Skeletal muscle tissue (tissue), 4 donors: Measurements from ENCODE around the gene ELMO3. TPM values are rescaled to one million over a fixed set of nuclear protein-coding genes. Genes with fewer than 3 reads are reported as not detected.
A peak's percentile ranks its signal among the peaks of the same experiment; 100 is the strongest.

Experiments used
- H3K27ac ChIP-seq: one replicate; pipeline ENCODE4 v1.7.0; 2013; ENCODE audit warnings: mild to moderate bottlenecking, low read depth, low read length, inconsistent platforms
- H3K27me3 ChIP-seq, 3 donors: one replicate each; pipeline ENCODE4 v1.7.0; 2013; ENCODE audit warnings: low read length in 3 of 3; ENCODE audit not compliant: control insufficient read depth in 3 of 3, insufficient read depth in 3 of 3
- H3K36me3 ChIP-seq, 3 donors: one replicate each; pipeline ENCODE4 v1.7.0; 2013; ENCODE audit warnings: low read length in 3 of 3; ENCODE audit not compliant: control insufficient read depth in 3 of 3, insufficient read depth in 3 of 3
- H3K4me1 ChIP-seq, 3 donors: one replicate each; pipeline ENCODE4 v1.7.0; 2013; ENCODE audit warnings: low read length in 3 of 3, mild to moderate bottlenecking in 3 of 3; ENCODE audit not compliant: control insufficient read depth in 3 of 3, insufficient read depth in 3 of 3
- H3K4me3 ChIP-seq, 3 donors: one replicate each; pipeline ENCODE4 v1.7.0; 2013; ENCODE audit warnings: low read length in 3 of 3
- H3K9ac ChIP-seq, 3 donors: one replicate each; pipeline ENCODE4 v1.7.0; 2013; ENCODE audit warnings: low read length in 3 of 3, mild to moderate bottlenecking in 3 of 3, moderate library complexity in 2 of 3, low read depth in 1 of 3
- H3K9me3 ChIP-seq, 3 donors: one replicate each; pipeline ENCODE4 v1.7.0; 2013; ENCODE audit warnings: low read length in 3 of 3; ENCODE audit not compliant: control insufficient read depth in 3 of 3
- total RNA-seq: library from RNA; depleted of rRNA; stranded (reverse); fragments of >200 nt; gene quantifications from one replicate; pipeline ENCODE4 v1.2.3, GENCODE V29; 2014
- donor health status: Osteomylitis.

The ELMO3 gene
- total RNA-seq, 1 donor from 2014 or later = not detected

- no peak overlapping the region for H3K9ac ChIP-seq
- no peaks in the 10 kb centered on the region for H3K27me3 ChIP-seq
- no peak overlapping the region for H3K27ac ChIP-seq
- H3K4me1 ChIP-seq = peaks cover 36 to 42% (median 41%) of the 10 kb centered on the region in 3 donors
- peaks cover 0 to 3% (median 2%) of the 10 kb centered on the region in 3 donors for H3K36me3 ChIP-seq
- H3K4me3 ChIP-seq = no peak overlapping the region
- no peaks in the 10 kb centered on the region for H3K9me3 ChIP-seq
Measured at GRCh38 chr16:67188323-67188722, 10.6 kb upstream of the ELMO3 start.

GRCh38 chr16:67188798-67189197 is 10.1 kb upstream of the ELMO3 start:
- Histone ChIP-seq H3K4me3 (no peak overlapping the region), H3K4me1 (peaks cover 39 to 44% (median 43%) of the 10 kb centered on the region in 3 donors), H3K27ac (no peak overlapping the region), H3K9me3 (no peaks in the 10 kb centered on the region), H3K36me3 (peaks cover 0 to 7% (median 5%) of the 10 kb centered on the region in 3 donors), H3K9ac (no peak overlapping the region), H3K27me3 (no peaks in the 10 kb centered on the region)

- H3K9ac ChIP-seq = no peak within 1 kb of the TSS
- H3K27ac ChIP-seq = no peak within 1 kb of the TSS
- H3K27me3 ChIP-seq = no peaks in the 10 kb centered on the region
- no peaks in the 10 kb centered on the region for H3K9me3 ChIP-seq
- H3K4me3 ChIP-seq = peak within 1 kb of the TSS in 1 of 3 donors; percentile 22
- H3K4me1 ChIP-seq = peaks cover 32 to 37% (median 33%) of the 10 kb centered on the region in 3 donors
- H3K36me3 ChIP-seq = peaks cover 8 to 17% (median 14%) of the 10 kb centered on the region in 3 donors
Measured at GRCh38 chr16:67190041-67190440, 8.9 kb upstream of the ELMO3 start, which contains the start of gene EXOC3L1. Gene EXOC3L1, minus strand, starts transcription at chr16:67190136. Its CDS starts 460 bp downstream, at chr16:67189676.

GRCh38 chr16:67190448-67191399 is 8.2 kb upstream of the ELMO3 start:
- Histone ChIP-seq H3K4me3 (no peak overlapping the region), H3K27ac (no peak overlapping the region), H3K4me1 (peaks cover 26 to 31% (median 27%) of the 10 kb centered on the region in 3 donors)

GRCh38 chr16:67191411-67191994 is 7.4 kb upstream of the ELMO3 start:
- no peaks in the 10 kb centered on the region for H3K27me3 ChIP-seq
- H3K27ac ChIP-seq = no peak overlapping the region
- H3K4me1 ChIP-seq = peaks cover 25 to 26% (median 25%) of the 10 kb centered on the region in 3 donors
- H3K36me3 ChIP-seq = peaks cover 22 to 32% (median 28%) of the 10 kb centered on the region in 3 donors
- H3K9me3 ChIP-seq = no peaks in the 10 kb centered on the region
- peak overlapping the region; percentile 61 to 95 (median 63) for H3K4me3 ChIP-seq
- H3K9ac ChIP-seq = no peak overlapping the region

More at GRCh38 chr16:67190448-67191399, 8.2 kb upstream of the ELMO3 start:
- Histone ChIP-seq H3K27me3 (no peaks in the 10 kb centered on the region), H3K36me3 (peaks cover 15 to 24% (median 21%) of the 10 kb centered on the region in 3 donors), H3K9me3 (no peaks in the 10 kb centered on the region), H3K9ac (no peak overlapping the region)

GRCh38 chr16:67191995-67192681 is 6.8 kb upstream of the ELMO3 start, which contains the start of gene E2F4:
Gene E2F4, plus strand, starts transcription at chr16:67192155. Its CDS starts 73 bp downstream, at chr16:67192228.
- Histone ChIP-seq H3K27me3 (no peaks in the 10 kb centered on the region), H3K4me3 (peak within 1 kb of the TSS; percentile 95 to 97 (median 97)), H3K9ac (peak within 1 kb of the TSS; percentile 94 to 95 (median 95)), H3K36me3 (peaks cover 29 to 38% (median 35%) of the 10 kb centered on the region in 3 donors), H3K4me1 (peaks cover 25 to 27% (median 26%) of the 10 kb centered on the region in 3 donors), H3K27ac (peak within 1 kb of the TSS; percentile 70), H3K9me3 (no peaks in the 10 kb centered on the region)

GRCh38 chr16:67192781-67193361 is 6.1 kb upstream of the ELMO3 start:
- peaks cover 27 to 34% (median 32%) of the 10 kb centered on the region in 3 donors for H3K4me1 ChIP-seq
- no peaks in the 10 kb centered on the region for H3K9me3 ChIP-seq
- H3K9ac ChIP-seq = peak overlapping the region; percentile 94 to 95 (median 95)
- H3K27me3 ChIP-seq = no peaks in the 10 kb centered on the region
- peak overlapping the region; percentile 95 to 97 (median 97) for H3K4me3 ChIP-seq
- peaks cover 36 to 45% (median 42%) of the 10 kb centered on the region in 3 donors for H3K36me3 ChIP-seq
- H3K27ac ChIP-seq = no peak overlapping the region

GRCh38 chr16:67193536-67193935 is 5.4 kb upstream of the ELMO3 start:
- H3K9ac ChIP-seq = peak overlapping the region; percentile 94 to 95 (median 95)
- H3K4me1 ChIP-seq = peaks cover 33 to 41% (median 34%) of the 10 kb centered on the region in 3 donors
- peak overlapping the region in 2 of 3 donors; percentile 97 for H3K4me3 ChIP-seq
- H3K27me3 ChIP-seq = no peaks in the 10 kb centered on the region
- no peaks in the 10 kb centered on the region for H3K9me3 ChIP-seq
- H3K36me3 ChIP-seq = peaks cover 43 to 48% (median 47%) of the 10 kb centered on the region in 3 donors
- H3K27ac ChIP-seq = no peak overlapping the region

GRCh38 chr16:67194260-67194659 is 4.7 kb upstream of the ELMO3 start:
- H3K4me1 ChIP-seq = peaks cover 34 to 41% (median 35%) of the 10 kb centered on the region in 3 donors
- peaks cover 44 to 48% (median 47%) of the 10 kb centered on the region in 3 donors for H3K36me3 ChIP-seq
- no peaks in the 10 kb centered on the region for H3K27me3 ChIP-seq
- no peak overlapping the region for H3K27ac ChIP-seq
- H3K9me3 ChIP-seq = no peaks in the 10 kb centered on the region
- H3K4me3 ChIP-seq = no peak overlapping the region
- peak overlapping the region in 1 of 3 donors; percentile 94 for H3K9ac ChIP-seq
